Measurements from ENCODE around the gene FRMD5. TPM values are rescaled to one million over a fixed set of nuclear protein-coding genes. Genes with fewer than 3 reads are reported as not detected.

FRMD5 gene
- total RNA-seq, 1 experiment from 2014 or later, result 27.2 TPM

GRCh38 chr15:43879386-43880355 is 315.4 kb downstream of the FRMD5 start:
- Histone ChIP-seq H3K36me3 (ENCODE audit: control insufficient read depth in 1 of 2, insufficient read depth in 2 of 2, low read length in 2 of 2) (peaks cover 9 to 12% of the 10 kb centered on the region in 2 experiments; a peak in 3 of 4 replicates), H3K27ac (ENCODE audit: low read depth, low read length) (no peak overlapping the region), H3K4me3 (replicated peaks in 1 of 2; ENCODE audit: low read depth in 1 of 2, low read length in 2 of 2) (no peak overlapping the region), H2AFZ (ENCODE audit: low read depth, low read length, poor library complexity, severe bottlenecking) (no peak overlapping the region), H3K27me3 (ENCODE audit: insufficient read depth, low read length) (no peaks in the 10 kb centered on the region), H3K79me2 (ENCODE audit: insufficient read depth, low read length) (no peaks in the 10 kb centered on the region), H4K20me1 (ENCODE audit: insufficient read depth) (peaks cover 3% of the 10 kb centered on the region; the same call in 1 of the 2 replicates), H3K4me1 (ENCODE audit: control insufficient read depth in 1 of 2, insufficient read depth in 2 of 2, low read length in 2 of 2) (no peaks in the 10 kb centered on the region), H3K9ac (ENCODE audit: low read length) (no peak overlapping the region), H3K4me2 (ENCODE audit: low read length) (no peak overlapping the region), H3K9me3 (ENCODE audit: control insufficient read depth in 1 of 2, insufficient read depth in 1 of 2, low read depth in 1 of 2, low read length in 2 of 2) (no peaks in the 10 kb centered on the region), H3K9me2 (ENCODE audit: insufficient read depth) (no peaks in the 10 kb centered on the region)
- BruUV-seq (replicated peaks), result no TSS peak
- intact Hi-C loops (cut with micrococcal nuclease), result loop anchor here (10.0 kb wide), 2 partner anchors 625 to 675 kb away; no protein-coding TSS in a partner anchor
- DNase-seq (ENCODE audit: low read depth, low spot score) (no peak), ATAC-seq (no peak)
- CTCF ChIA-PET, result interaction anchor here (1.2 kb wide), 1 partner anchor 7 kb away, joined by 3 read pairs; no protein-coding TSS in a partner anchor
- TF ChIP-seq ATF3 (IDR thresholded peaks at IDR 0.05), result no peak
- no peak for TF ChIP-seq ZNF274 (IDR thresholded peaks at IDR 0.05; ENCODE audit: low read depth, low read length)
- TF ChIP-seq, protein P1, sequence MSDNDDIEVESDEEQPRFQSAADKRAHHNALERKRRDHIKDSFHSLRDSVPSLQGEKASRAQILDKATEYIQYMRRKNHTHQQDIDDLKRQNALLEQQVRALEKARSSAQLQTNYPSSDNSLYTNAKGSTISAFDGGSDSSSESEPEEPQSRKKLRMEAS (IDR thresholded peaks at IDR 0.05), result no peak
- no peak for TF ChIP-seq POLR2AphosphoS5 (IDR thresholded peaks at IDR 0.05; ENCODE audit: low read depth, low read length)
- RAD21 ChIA-PET (ENCODE audit: low non-redundant PET in 1 of 2, low total read pairs in 2 of 2, uncharacterized antibody in 2 of 2, unreplicated experiment in 2 of 2), result no interaction called here
- POLR2A ChIA-PET, result no interaction called here

GRCh38 chr15:43878446-43878845 is 316.6 kb downstream of the FRMD5 start:
- BruUV-seq (replicated peaks), result no TSS peak
- CTCF ChIA-PET, result no interaction called here

More at GRCh38 chr15:43878446-43878845, 316.6 kb downstream of the FRMD5 start:
- Histone ChIP-seq H3K9me3 (ENCODE audit: control insufficient read depth in 1 of 2, insufficient read depth in 1 of 2, low read depth in 1 of 2, low read length in 2 of 2) (no peaks in the 10 kb centered on the region), H3K27ac (ENCODE audit: low read depth, low read length) (no peak overlapping the region), H3K9ac (ENCODE audit: low read length) (no peak overlapping the region), H4K20me1 (ENCODE audit: insufficient read depth) (peaks cover 3% of the 10 kb centered on the region; the same call in 1 of the 2 replicates), H2AFZ (ENCODE audit: low read depth, low read length, poor library complexity, severe bottlenecking) (no peak overlapping the region), H3K27me3 (ENCODE audit: insufficient read depth, low read length) (no peaks in the 10 kb centered on the region), H3K4me2 (ENCODE audit: low read length) (no peak overlapping the region), H3K36me3 (ENCODE audit: control insufficient read depth in 1 of 2, insufficient read depth in 2 of 2, low read length in 2 of 2) (peaks cover 8 to 12% of the 10 kb centered on the region in 2 experiments; a peak in 3 of 4 replicates), H3K79me2 (ENCODE audit: insufficient read depth, low read length) (no peaks in the 10 kb centered on the region), H3K4me3 (replicated peaks in 1 of 2; ENCODE audit: low read depth in 1 of 2, low read length in 2 of 2) (no peak overlapping the region), H3K4me1 (ENCODE audit: control insufficient read depth in 1 of 2, insufficient read depth in 2 of 2, low read length in 2 of 2) (no peaks in the 10 kb centered on the region), H3K9me2 (ENCODE audit: insufficient read depth) (no peaks in the 10 kb centered on the region)
- RAD21 ChIA-PET (ENCODE audit: low non-redundant PET in 1 of 2, low total read pairs in 2 of 2, uncharacterized antibody in 2 of 2, unreplicated experiment in 2 of 2), result no interaction called here
- intact Hi-C loops (cut with micrococcal nuclease), result loop anchor here (10.0 kb wide), 2 partner anchors 626 to 676 kb away; no protein-coding TSS in a partner anchor
- ATAC-seq (no peak), DNase-seq (ENCODE audit: low read depth, low spot score) (no peak)
- POLR2A ChIA-PET, result no interaction called here
- TF ChIP-seq, protein P2, sequence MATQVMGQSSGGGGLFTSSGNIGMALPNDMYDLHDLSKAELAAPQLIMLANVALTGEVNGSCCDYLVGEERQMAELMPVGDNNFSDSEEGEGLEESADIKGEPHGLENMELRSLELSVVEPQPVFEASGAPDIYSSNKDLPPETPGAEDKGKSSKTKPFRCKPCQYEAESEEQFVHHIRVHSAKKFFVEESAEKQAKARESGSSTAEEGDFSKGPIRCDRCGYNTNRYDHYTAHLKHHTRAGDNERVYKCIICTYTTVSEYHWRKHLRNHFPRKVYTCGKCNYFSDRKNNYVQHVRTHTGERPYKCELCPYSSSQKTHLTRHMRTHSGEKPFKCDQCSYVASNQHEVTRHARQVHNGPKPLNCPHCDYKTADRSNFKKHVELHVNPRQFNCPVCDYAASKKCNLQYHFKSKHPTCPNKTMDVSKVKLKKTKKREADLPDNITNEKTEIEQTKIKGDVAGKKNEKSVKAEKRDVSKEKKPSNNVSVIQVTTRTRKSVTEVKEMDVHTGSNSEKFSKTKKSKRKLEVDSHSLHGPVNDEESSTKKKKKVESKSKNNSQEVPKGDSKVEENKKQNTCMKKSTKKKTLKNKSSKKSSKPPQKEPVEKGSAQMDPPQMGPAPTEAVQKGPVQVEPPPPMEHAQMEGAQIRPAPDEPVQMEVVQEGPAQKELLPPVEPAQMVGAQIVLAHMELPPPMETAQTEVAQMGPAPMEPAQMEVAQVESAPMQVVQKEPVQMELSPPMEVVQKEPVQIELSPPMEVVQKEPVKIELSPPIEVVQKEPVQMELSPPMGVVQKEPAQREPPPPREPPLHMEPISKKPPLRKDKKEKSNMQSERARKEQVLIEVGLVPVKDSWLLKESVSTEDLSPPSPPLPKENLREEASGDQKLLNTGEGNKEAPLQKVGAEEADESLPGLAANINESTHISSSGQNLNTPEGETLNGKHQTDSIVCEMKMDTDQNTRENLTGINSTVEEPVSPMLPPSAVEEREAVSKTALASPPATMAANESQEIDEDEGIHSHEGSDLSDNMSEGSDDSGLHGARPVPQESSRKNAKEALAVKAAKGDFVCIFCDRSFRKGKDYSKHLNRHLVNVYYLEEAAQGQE (IDR thresholded peaks at IDR 0.05; ENCODE audit: low read depth), result no peak
- TF ChIP-seq ELF1 (IDR thresholded peaks at IDR 0.05; ENCODE audit: borderline replicate concordance, low read depth), result no peak
- TF ChIP-seq EGR1 (IDR thresholded peaks at IDR 0.05; ENCODE audit: low read depth), result no peak
